Measurements from ENCODE around the gene CD109. TPM values are rescaled to one million over a fixed set of nuclear protein-coding genes. Genes with fewer than 3 reads are reported as not detected.

CD109 gene
- total RNA-seq, 1 donor from 2014 or later = 60.2 TPM

DNA sequence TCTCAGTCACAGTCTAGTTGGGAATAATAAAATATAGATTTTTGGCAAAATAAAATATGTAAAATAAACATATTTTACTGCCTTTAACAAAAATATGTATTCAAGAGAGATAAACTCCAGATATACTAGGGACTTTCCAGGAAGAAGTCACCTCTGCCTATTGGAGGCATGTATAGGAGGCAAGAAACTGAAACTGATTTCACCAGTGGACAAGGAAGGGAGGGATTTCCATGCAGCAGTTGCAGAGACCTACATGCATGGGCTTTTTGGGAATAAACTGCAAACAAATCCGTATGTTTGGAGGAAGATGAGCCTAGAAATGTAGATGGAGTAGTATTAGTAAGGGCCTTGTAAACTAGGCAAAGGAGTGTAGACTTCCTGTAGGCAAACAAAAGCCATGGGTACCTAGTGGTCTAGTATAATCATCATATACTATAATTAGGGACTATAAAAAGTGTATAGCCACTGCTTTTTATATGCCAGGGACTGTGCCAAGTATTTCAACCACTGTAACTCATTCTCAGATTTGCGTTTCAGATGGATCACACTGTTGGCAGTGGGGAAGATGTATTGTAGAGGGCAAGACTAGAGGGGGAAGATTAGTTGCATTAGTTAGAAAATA lies 38.9 kb downstream of the CD109 start:
- Mint-ChIP-seq H3K4me3 (ENCODE audit: unreplicated experiment) (no peak overlapping the region), H3K27me3 (ENCODE audit: unreplicated experiment) (no peaks in the 10 kb centered on the region), H3K4me1 (ENCODE audit: unreplicated experiment) (peaks cover 5% of the 10 kb centered on the region), H3K27ac (ENCODE audit: unreplicated experiment) (no peak overlapping the region), H3K9me3 (ENCODE audit: unreplicated experiment) (no peaks in the 10 kb centered on the region), H3K36me3 (ENCODE audit: low read depth, unreplicated experiment) (no peaks in the 10 kb centered on the region)
- no peak for DNase-seq (ENCODE audit: low spot score)
- TF ChIP-seq, protein P1, sequence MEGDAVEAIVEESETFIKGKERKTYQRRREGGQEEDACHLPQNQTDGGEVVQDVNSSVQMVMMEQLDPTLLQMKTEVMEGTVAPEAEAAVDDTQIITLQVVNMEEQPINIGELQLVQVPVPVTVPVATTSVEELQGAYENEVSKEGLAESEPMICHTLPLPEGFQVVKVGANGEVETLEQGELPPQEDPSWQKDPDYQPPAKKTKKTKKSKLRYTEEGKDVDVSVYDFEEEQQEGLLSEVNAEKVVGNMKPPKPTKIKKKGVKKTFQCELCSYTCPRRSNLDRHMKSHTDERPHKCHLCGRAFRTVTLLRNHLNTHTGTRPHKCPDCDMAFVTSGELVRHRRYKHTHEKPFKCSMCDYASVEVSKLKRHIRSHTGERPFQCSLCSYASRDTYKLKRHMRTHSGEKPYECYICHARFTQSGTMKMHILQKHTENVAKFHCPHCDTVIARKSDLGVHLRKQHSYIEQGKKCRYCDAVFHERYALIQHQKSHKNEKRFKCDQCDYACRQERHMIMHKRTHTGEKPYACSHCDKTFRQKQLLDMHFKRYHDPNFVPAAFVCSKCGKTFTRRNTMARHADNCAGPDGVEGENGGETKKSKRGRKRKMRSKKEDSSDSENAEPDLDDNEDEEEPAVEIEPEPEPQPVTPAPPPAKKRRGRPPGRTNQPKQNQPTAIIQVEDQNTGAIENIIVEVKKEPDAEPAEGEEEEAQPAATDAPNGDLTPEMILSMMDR (IDR thresholded peaks at IDR 0.05; ENCODE audit: unreplicated experiment) = no peak

- peaks cover 1% of the 10 kb centered on the region for H3K4me1 Mint-ChIP-seq (ENCODE audit: unreplicated experiment)
- H3K27me3 Mint-ChIP-seq (ENCODE audit: unreplicated experiment) = no peaks in the 10 kb centered on the region
- no peak overlapping the region for H3K27ac Mint-ChIP-seq (ENCODE audit: unreplicated experiment)
- TF ChIP-seq, protein P1 (IDR thresholded peaks at IDR 0.05; ENCODE audit: unreplicated experiment) = no peak
- no peaks in the 10 kb centered on the region for H3K36me3 Mint-ChIP-seq (ENCODE audit: low read depth, unreplicated experiment)
- H3K4me3 Mint-ChIP-seq (ENCODE audit: unreplicated experiment) = no peak overlapping the region
- no peak for DNase-seq (ENCODE audit: low spot score)
- H3K9me3 Mint-ChIP-seq (ENCODE audit: unreplicated experiment) = no peaks in the 10 kb centered on the region
Measured at GRCh38 chr6:73738367-73739028, 42.5 kb downstream of the CD109 start.

GRCh38 chr6:73739096-73739495 lies 43.1 kb downstream of the CD109 start:
- no peaks in the 10 kb centered on the region for H3K4me1 Mint-ChIP-seq (ENCODE audit: unreplicated experiment)
- H3K9me3 Mint-ChIP-seq (ENCODE audit: unreplicated experiment) = no peaks in the 10 kb centered on the region
- TF ChIP-seq, protein P1 (IDR thresholded peaks at IDR 0.05; ENCODE audit: unreplicated experiment) = peak; percentile 87
- H3K27ac Mint-ChIP-seq (ENCODE audit: unreplicated experiment) = no peak overlapping the region
- H3K4me3 Mint-ChIP-seq (ENCODE audit: unreplicated experiment) = no peak overlapping the region
- DNase-seq (ENCODE audit: low spot score) = peak; percentile 6
- H3K27me3 Mint-ChIP-seq (ENCODE audit: unreplicated experiment) = no peaks in the 10 kb centered on the region
- H3K36me3 Mint-ChIP-seq (ENCODE audit: low read depth, unreplicated experiment) = no peaks in the 10 kb centered on the region

DNA sequence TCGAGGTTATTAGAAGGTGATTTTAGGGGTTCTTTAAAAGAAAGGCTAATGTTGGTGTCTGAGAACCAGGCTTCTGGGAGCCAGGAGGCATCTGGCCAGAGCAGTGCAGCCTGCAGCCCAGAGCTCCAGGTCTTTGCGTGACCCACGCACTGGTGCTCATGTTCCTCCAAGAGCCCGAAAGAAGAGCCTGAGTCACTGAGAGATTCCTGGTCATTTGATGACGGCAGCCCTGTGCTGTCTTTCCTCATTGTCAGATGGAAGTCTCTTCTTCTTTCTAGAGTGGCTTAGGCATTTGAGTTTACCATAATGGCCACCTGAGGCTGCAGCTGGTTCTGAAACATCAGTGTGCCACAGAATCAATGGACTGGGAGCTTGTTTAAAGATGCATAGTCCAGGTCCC lies 46.4 kb downstream of the CD109 start:
- no peak overlapping the region for H3K27ac Mint-ChIP-seq (ENCODE audit: unreplicated experiment)
- peaks cover 4% of the 10 kb centered on the region for H3K36me3 Mint-ChIP-seq (ENCODE audit: low read depth, unreplicated experiment)
- no peaks in the 10 kb centered on the region for H3K27me3 Mint-ChIP-seq (ENCODE audit: unreplicated experiment)
- no peaks in the 10 kb centered on the region for H3K4me1 Mint-ChIP-seq (ENCODE audit: unreplicated experiment)
- H3K4me3 Mint-ChIP-seq (ENCODE audit: unreplicated experiment) = no peak overlapping the region
- H3K9me3 Mint-ChIP-seq (ENCODE audit: unreplicated experiment) = no peaks in the 10 kb centered on the region
- TF ChIP-seq, protein P1 (IDR thresholded peaks at IDR 0.05; ENCODE audit: unreplicated experiment) = no peak
- no peak for DNase-seq (ENCODE audit: low spot score)

DNA sequence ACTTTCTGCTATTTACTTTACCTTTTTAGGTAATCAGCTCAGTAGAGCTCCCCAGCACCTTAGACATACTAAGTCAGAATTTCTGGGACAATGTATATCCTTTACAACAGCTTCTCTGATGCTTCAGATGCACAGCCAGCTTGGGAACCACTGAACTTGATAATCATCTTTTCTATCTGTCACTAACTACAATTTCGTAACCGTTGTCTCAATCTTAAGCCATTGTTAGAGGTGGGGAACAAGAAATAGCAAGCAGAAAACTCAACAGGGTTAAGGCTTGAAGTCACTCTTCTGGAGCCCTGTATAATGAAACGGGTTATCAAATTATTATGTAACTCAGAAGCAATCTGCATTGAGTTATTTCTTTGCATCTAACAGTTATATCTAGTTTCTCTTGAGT lies 47.1 kb downstream of the CD109 start:
- TF ChIP-seq, protein P1 (IDR thresholded peaks at IDR 0.05; ENCODE audit: unreplicated experiment) = no peak
- DNase-seq (ENCODE audit: low spot score) = no peak
- Mint-ChIP-seq H3K36me3 (ENCODE audit: low read depth, unreplicated experiment) (peaks cover 4% of the 10 kb centered on the region), H3K4me3 (ENCODE audit: unreplicated experiment) (no peak overlapping the region), H3K9me3 (ENCODE audit: unreplicated experiment) (no peaks in the 10 kb centered on the region), H3K27ac (ENCODE audit: unreplicated experiment) (no peak overlapping the region), H3K27me3 (ENCODE audit: unreplicated experiment) (no peaks in the 10 kb centered on the region), H3K4me1 (ENCODE audit: unreplicated experiment) (no peaks in the 10 kb centered on the region)
